ENCODE data around the gene ALDH1A1.
"Not testable (repeated sequence)": the region's sequence is repeated elsewhere in the genome, so short reads cannot be mapped to it uniquely, and the experiment has no call there.

The ALDH1A1 gene

GRCh38 chr9:72891043-72891442 is 61.8 kb downstream of the ALDH1A1 start:
- DNase-seq = no peak

- peak in 2 of 3 experiments; percentile 8 to 57 for DNase-seq
Measured at GRCh38 chr9:72888943-72889342, 63.9 kb downstream of the ALDH1A1 start.

- no peak for DNase-seq
Measured at GRCh38 chr9:72888067-72888466, 64.8 kb downstream of the ALDH1A1 start.

GRCh38 chr9:72886386-72886785 is 66.5 kb downstream of the ALDH1A1 start:
- no peak for DNase-seq

GRCh38 chr9:72884508-72884907 is 68.3 kb downstream of the ALDH1A1 start:
- DNase-seq = no peak

- no peak for DNase-seq
Measured at GRCh38 chr9:72883875-72884274, 69.0 kb downstream of the ALDH1A1 start.

- no peak for DNase-seq
Measured at GRCh38 chr9:72882117-72882775, 70.6 kb downstream of the ALDH1A1 start.

- DNase-seq = no peak
Measured at GRCh38 chr9:72880821-72881220, 72.0 kb downstream of the ALDH1A1 start.

GRCh38 chr9:72875221-72875620 is 77.6 kb downstream of the ALDH1A1 start:
- no peak for DNase-seq

- no peak for DNase-seq
Measured at GRCh38 chr9:72874344-72874743, 78.5 kb downstream of the ALDH1A1 start.

- no peak for DNase-seq
Measured at GRCh38 chr9:72873456-72873855, 79.4 kb downstream of the ALDH1A1 start.

GRCh38 chr9:72872718-72873117 is 80.1 kb downstream of the ALDH1A1 start:
- DNase-seq = peak; percentile 3 to 39 (median 7)

- peak in 1 of 3 experiments; percentile 69 for DNase-seq
Measured at GRCh38 chr9:72871685-72872084, 81.2 kb downstream of the ALDH1A1 start.

- DNase-seq = no peak
Measured at GRCh38 chr9:72864327-72864726, 88.5 kb downstream of the ALDH1A1 start.

GRCh38 chr9:72863456-72864094 is 89.3 kb downstream of the ALDH1A1 start:
- no peak for DNase-seq

GRCh38 chr9:72862788-72863187 is 90.1 kb downstream of the ALDH1A1 start:
- not testable (repeated sequence) for DNase-seq

GRCh38 chr9:72858089-72858912 is 94.6 kb downstream of the ALDH1A1 start:
- no peak for DNase-seq

- DNase-seq = no peak
Measured at GRCh38 chr9:72857624-72857996, 95.2 kb downstream of the ALDH1A1 start.

- DNase-seq = peak in 2 of 3 experiments; percentile 40 to 75
Measured at GRCh38 chr9:72856972-72857623, 95.8 kb downstream of the ALDH1A1 start.

GRCh38 chr9:72855890-72856523 is 96.8 kb downstream of the ALDH1A1 start:
- no peak for DNase-seq

- no peak for DNase-seq
Measured at GRCh38 chr9:72855321-72855720, 97.5 kb downstream of the ALDH1A1 start.

Data from NCI-H1417 (cell line).